ENCODE measurements around the gene MSL1. TPM values are rescaled to one million over a fixed set of nuclear protein-coding genes. Genes with fewer than 3 reads are reported as not detected.
A peak's percentile ranks its signal among the peaks of the same experiment; 100 is the strongest.

MSL1 gene
- total RNA-seq, 1 experiment from 2014 or later, result 96.3 TPM

- POLR2A ChIA-PET, result interaction anchor here (0.6 to 1.6 kb wide), 5 partner anchors 13 to 635 kb away, joined by 3 to 13 read pairs (median 4); partner anchors contain the start of gene MED24
- Histone ChIP-seq H3K36me3 (ENCODE audit: control insufficient read depth, insufficient read depth, low read length) (no peaks in the 10 kb centered on the region), H3K4me1 (ENCODE audit: control insufficient read depth, insufficient read depth, low read length) (peaks cover 32% of the 10 kb centered on the region), H3K27me3 (ENCODE audit: control insufficient read depth, insufficient read depth, low read length) (no peaks in the 10 kb centered on the region), H3K9me3 (ENCODE audit: control insufficient read depth, insufficient read depth, low read depth, low read length) (no peaks in the 10 kb centered on the region), H3K27ac (ENCODE audit: low read length) (peak overlapping the region; percentile 89), H3K4me3 (ENCODE audit: low read depth in 2 of 2, low read length in 2 of 2) (peak overlapping the region; percentile 87 to 98)
- peak; percentile 96 for DNase-seq (ENCODE audit: low read depth, low spot score)
- in situ Hi-C loops (cut with HindIII; ENCODE audit: low pct_unique_long_range_greater_than_20kb, low sequenced_read_pairs) (no loop called here), intact Hi-C loops (cut with micrococcal nuclease; ENCODE audit: unreplicated experiment) (no loop called here)
- peak; percentile 80 for ATAC-seq
- TSS peak; percentile 85 for BruUV-seq (replicated peaks)
- CTCF ChIA-PET, result interaction anchor here (0.5 to 1.3 kb wide), 6 partner anchors 11 to 103 kb away, joined by 3 to 7 read pairs (median 4); no protein-coding TSS in a partner anchor
- TF ChIP-seq SIN3A (IDR thresholded peaks at IDR 0.05; ENCODE audit: borderline replicate concordance, insufficient read depth, low read depth, low read length) (0 out of 2 replicates have a peak, but pooled peaks have one; percentile 43), TCF7L2 (IDR thresholded peaks at IDR 0.05; ENCODE audit: low read depth, low read length) (peak; percentile 95), POLR2AphosphoS5 (IDR thresholded peaks at IDR 0.05; ENCODE audit: low read depth, low read length) (no peak)
These were observed 21.0 kb upstream of the MSL1 start for GRCh38 chr17:40100669-40101366.

GRCh38 chr17:40101367-40102210 lies 20.2 kb upstream of the MSL1 start:
- peak overlapping the region; percentile 87 to 98; a peak in 3 of 4 replicates for H3K4me3 ChIP-seq (ENCODE audit: low read depth in 2 of 2, low read length in 2 of 2)
- in situ Hi-C loops (cut with HindIII; ENCODE audit: low pct_unique_long_range_greater_than_20kb, low sequenced_read_pairs), result no loop called here
- H3K27ac ChIP-seq (ENCODE audit: low read length), result peak overlapping the region; percentile 89
- BruUV-seq (replicated peaks), result no TSS peak
- intact Hi-C loops (cut with micrococcal nuclease; ENCODE audit: unreplicated experiment), result no loop called here
- POLR2A ChIA-PET, result interaction anchor here (0.6 to 1.6 kb wide), 4 partner anchors 12 to 635 kb away, joined by 3 to 13 read pairs (median 7); partner anchors contain the start of gene MED24
- H3K9me3 ChIP-seq (ENCODE audit: control insufficient read depth, insufficient read depth, low read depth, low read length), result no peaks in the 10 kb centered on the region
- H3K27me3 ChIP-seq (ENCODE audit: control insufficient read depth, insufficient read depth, low read length), result no peaks in the 10 kb centered on the region
- ATAC-seq (no peak), DNase-seq (ENCODE audit: low read depth, low spot score) (no peak)
- no peaks in the 10 kb centered on the region for H3K36me3 ChIP-seq (ENCODE audit: control insufficient read depth, insufficient read depth, low read length)
- H3K4me1 ChIP-seq (ENCODE audit: control insufficient read depth, insufficient read depth, low read length), result peaks cover 32% of the 10 kb centered on the region
- no peak for TF ChIP-seq SIN3A (IDR thresholded peaks at IDR 0.05; ENCODE audit: borderline replicate concordance, insufficient read depth, low read depth, low read length)
- no peak for TF ChIP-seq REST (IDR thresholded peaks at IDR 0.05; ENCODE audit: insufficient read depth in 1 of 2, low read depth in 2 of 2, low read length in 1 of 2)
- TF ChIP-seq POLR2AphosphoS5 (IDR thresholded peaks at IDR 0.05; ENCODE audit: low read depth, low read length), result no peak
- no peak for TF ChIP-seq CTCF (IDR thresholded peaks at IDR 0.05)
- CTCF ChIA-PET, result interaction anchor here (0.5 to 1.1 kb wide), 4 partner anchors 10 to 84 kb away, joined by 3 to 5 read pairs (median 4); no protein-coding TSS in a partner anchor

Data from Panc1 (cell line).